OCI-LY7 (cell line): Measurements from ENCODE around the gene ARHGAP33. TPM values are rescaled to one million over a fixed set of nuclear protein-coding genes. Genes with fewer than 3 reads are reported as not detected.

ENCODE experiments used
- BruUV-seq: library from RNA; stranded (reverse); fragments of 400-500 nt; replicated peaks from 2 replicates; lab custom pipeline; 2021; lab: Mats Ljungman, UMichigan
- CTCF ChIA-PET: fragments of 300-600 bp; sonication (Branson Sonifier 250); formaldehyde crosslinking; loops from one replicate; lab custom pipeline; 2022; ENCODE audit warnings: antibody characterized with exemption; ENCODE audit not compliant: unreplicated experiment; lab: Charles Lee
- POLR2A ChIA-PET: fragments of 300-600 bp; sonication (Branson Sonifier 250); formaldehyde crosslinking; loops from one replicate; lab custom pipeline; 2022; ENCODE audit warnings: antibody characterized with exemption; lab: Charles Lee
- DNase-seq: peaks from one replicate; pipeline ENCODE4 v3.0.0-alpha.2; 2015; ENCODE audit warnings: low spot score
- H2AFZ ChIP-seq: fragments of 200-600 bp; sonication (generic), shearing (Covaris generic); 2 replicates; pipeline ENCODE4 v1.6.1; 2014; ENCODE audit warnings: mild to moderate bottlenecking, antibody characterized with exemption, low read length, moderate library complexity
- H3K27ac ChIP-seq: fragments of 200-600 bp; sonication (generic); 2 replicates; pipeline ENCODE4 v1.5.1; 2014; ENCODE audit warnings: mixed run types, low read depth, mild to moderate bottlenecking, moderate library complexity, low read length, inconsistent platforms; ENCODE audit not compliant: poor library complexity, severe bottlenecking
- H3K36me3 ChIP-seq: fragments of 200-600 bp; sonication (generic); 2 replicates; pipeline ENCODE4 v1.6.1; 2014; ENCODE audit warnings: mild to moderate bottlenecking, antibody characterized with exemption, low read length, moderate library complexity, mixed read lengths; ENCODE audit not compliant: insufficient read depth
- H3K4me1 ChIP-seq: fragments of 200-600 bp; sonication (generic); 2 replicates; pipeline ENCODE4 v1.5.1; 2014; ENCODE audit warnings: mild to moderate bottlenecking, low read length; ENCODE audit not compliant: insufficient read depth, poor library complexity, severe bottlenecking
- H3K4me2 ChIP-seq: fragments of 200-600 bp; sonication (generic); 2 replicates; pipeline ENCODE4 v1.6.1; 2014; ENCODE audit warnings: mild to moderate bottlenecking, low read length
- H3K4me3 ChIP-seq: fragments of 200-600 bp; sonication (generic); 2 replicates; pipeline ENCODE4 v1.5.1; 2014; ENCODE audit warnings: mild to moderate bottlenecking, low read depth, low read length; ENCODE audit not compliant: poor library complexity, severe bottlenecking
- H3K79me2 ChIP-seq: fragments of 200-600 bp; sonication (generic); 2 replicates; pipeline ENCODE4 v1.6.1; 2016; ENCODE audit warnings: low read depth, mild to moderate bottlenecking, low read length, moderate library complexity, mixed read lengths; ENCODE audit not compliant: insufficient read depth
- H3K9me2 ChIP-seq: fragments of 200-600 bp; sonication (generic); 2 replicates; pipeline ENCODE4 v1.6.1; 2016; ENCODE audit warnings: mild to moderate bottlenecking, low read length, mixed read lengths; ENCODE audit not compliant: insufficient read depth
- H3K9me3 ChIP-seq: fragments of 200-600 bp; sonication (generic); 2 replicates; pipeline ENCODE4 v1.6.1; 2014; ENCODE audit warnings: mild to moderate bottlenecking, mixed run types, low read length, mixed read lengths
- H4K20me1 ChIP-seq: fragments of 200-600 bp; sonication (generic); 2 replicates; pipeline ENCODE4 v1.6.1; 2014; ENCODE audit warnings: mild to moderate bottlenecking, antibody characterized with exemption, low read length, moderate library complexity, mixed read lengths; ENCODE audit not compliant: insufficient read depth
- CTCF ChIP-seq: fragments of 200-600 bp; sonication (generic); conservative IDR thresholded peaks from 2 replicates; pipeline ENCODE4 v1.5.1; 2014; ENCODE audit warnings: mild to moderate bottlenecking, antibody characterized with exemption, low read length, moderate library complexity, mixed read lengths
- EZH2phosphoT487 ChIP-seq: fragments of 200-600 bp; sonication (generic); IDR thresholded peaks from 2 replicates; pipeline ENCODE4 v1.6.1; 2018; ENCODE audit warnings: low read depth, borderline replicate concordance, mild to moderate bottlenecking, mixed run types, antibody characterized with exemption, low read length, moderate library complexity, mixed read lengths
- intact Hi-C: fragments of 100-400 bp; cut with micrococcal nuclease; formaldehyde crosslinking; loops from one replicate; pipeline ENCODE4 v1.10.0; 2022; ENCODE audit not compliant: unreplicated experiment
- total RNA-seq, 2 experiments: library from RNA; depleted of rRNA in 1 of 2; stranded (reverse); fragments of >200 nt in 1 of 2; shearing (Covaris generic) in 1 of 2; gene quantifications; 2 replicates each; pipeline ENCODE4 v1.2.3, GENCODE V29; 2014 to 2022

The ARHGAP33 gene
- total RNA-seq, 2 experiments from 2014 or later: 15.1 to 94.6 TPM

DNA sequence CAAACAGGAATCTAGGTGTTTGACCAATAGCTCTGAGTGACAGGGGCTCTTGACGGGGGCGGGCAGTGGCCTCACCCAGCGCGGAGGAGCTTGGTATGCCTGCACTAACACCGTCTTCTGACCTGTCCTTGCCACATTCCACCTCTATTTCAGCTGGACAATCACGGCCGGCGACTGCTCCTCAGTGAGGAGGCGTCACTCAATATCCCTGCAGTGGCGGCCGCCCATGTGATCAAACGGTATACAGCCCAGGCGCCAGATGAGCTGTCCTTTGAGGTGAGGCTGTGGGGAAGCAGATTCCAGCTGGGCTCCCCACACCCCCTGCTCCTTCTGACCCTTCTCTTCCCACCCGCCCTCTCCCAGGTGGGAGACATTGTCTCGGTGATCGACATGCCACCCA is 4.7 kb downstream of the ARHGAP33 start:
- no TSS peak for BruUV-seq
- Histone ChIP-seq H3K79me2 (no peaks in the 10 kb centered on the region), H3K27ac (no peak overlapping the region), H3K4me1 (peaks cover 10% of the 10 kb centered on the region), H2AFZ (no peak overlapping the region), H3K9me3 (no peaks in the 10 kb centered on the region), H3K4me2 (no peak overlapping the region), H4K20me1 (no peaks in the 10 kb centered on the region), H3K36me3 (peaks cover 5% of the 10 kb centered on the region; the same call in 1 of the 2 replicates), H3K9me2 (no peaks in the 10 kb centered on the region), H3K4me3 (no peak overlapping the region)
- TF ChIP-seq CTCF: no peak
- no peak for TF ChIP-seq EZH2phosphoT487
- intact Hi-C loops: no loop called here
- ChIA-PET POLR2A (no interaction called here), CTCF (no interaction called here)
- DNase-seq: no peak

DNA sequence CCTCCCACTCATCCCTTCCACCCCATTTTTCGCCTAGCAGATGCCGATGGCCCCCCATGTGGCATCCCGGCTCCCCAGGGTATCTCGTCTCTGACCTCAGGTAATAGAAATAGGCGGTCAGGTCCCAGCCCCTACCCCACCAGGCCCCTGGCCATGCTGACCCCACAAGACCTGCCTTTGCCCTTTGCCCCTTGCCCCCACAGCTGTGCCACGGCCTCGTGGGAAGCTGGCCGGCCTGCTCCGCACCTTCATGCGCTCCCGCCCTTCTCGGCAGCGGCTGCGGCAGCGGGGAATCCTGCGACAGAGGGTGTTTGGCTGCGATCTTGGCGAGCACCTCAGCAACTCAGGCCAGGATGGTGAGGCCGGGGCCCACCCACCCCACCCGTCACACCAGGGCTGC is 5.4 kb downstream of the ARHGAP33 start:
- TF ChIP-seq EZH2phosphoT487 (no peak), CTCF (no peak)
- Histone ChIP-seq H3K27ac (no peak overlapping the region), H3K9me3 (no peaks in the 10 kb centered on the region), H3K4me2 (no peak overlapping the region), H3K9me2 (no peaks in the 10 kb centered on the region), H2AFZ (no peak overlapping the region), H3K4me1 (peaks cover 9% of the 10 kb centered on the region), H3K79me2 (no peaks in the 10 kb centered on the region), H3K36me3 (peaks cover 5% of the 10 kb centered on the region; the same call in 1 of the 2 replicates), H3K4me3 (no peak overlapping the region), H4K20me1 (no peaks in the 10 kb centered on the region)
- intact Hi-C loops: no loop called here
- DNase-seq: no peak
- CTCF ChIA-PET: no interaction called here
- POLR2A ChIA-PET: no interaction called here
- no TSS peak for BruUV-seq

- no peaks in the 10 kb centered on the region for H3K79me2 ChIP-seq
- intact Hi-C loops: no loop called here
- H3K9me2 ChIP-seq: no peaks in the 10 kb centered on the region
- ChIA-PET POLR2A (no interaction called here), CTCF (interaction anchor here (0.6 kb wide), 1 partner anchor 287 kb away, joined by 3 read pairs; no protein-coding TSS in a partner anchor)
- no peaks in the 10 kb centered on the region for H4K20me1 ChIP-seq
- no peak for DNase-seq
- H3K9me3 ChIP-seq: no peaks in the 10 kb centered on the region
- H3K4me1 ChIP-seq: peaks cover 3% of the 10 kb centered on the region
- peaks cover 5% of the 10 kb centered on the region; the same call in 1 of the 2 replicates for H3K36me3 ChIP-seq
- H3K4me2 ChIP-seq: no peak overlapping the region
- H3K4me3 ChIP-seq: no peak overlapping the region
- no TSS peak for BruUV-seq
- H3K27ac ChIP-seq: no peak overlapping the region
- H2AFZ ChIP-seq: no peak overlapping the region
- no peak for TF ChIP-seq EZH2phosphoT487
- TF ChIP-seq CTCF: no peak
Measured at GRCh38 chr19:35781650-35782049, 6.3 kb downstream of the ARHGAP33 start.
